Kasumi-1 (cell line): ENCODE measurements around the gene SRD5A3.

Experiments used
- DNase-seq, 2 experiments: peaks; one replicate each; lab custom pipeline; 2025; lab: John Stamatoyannopoulos, UW

Gene SRD5A3

DNA sequence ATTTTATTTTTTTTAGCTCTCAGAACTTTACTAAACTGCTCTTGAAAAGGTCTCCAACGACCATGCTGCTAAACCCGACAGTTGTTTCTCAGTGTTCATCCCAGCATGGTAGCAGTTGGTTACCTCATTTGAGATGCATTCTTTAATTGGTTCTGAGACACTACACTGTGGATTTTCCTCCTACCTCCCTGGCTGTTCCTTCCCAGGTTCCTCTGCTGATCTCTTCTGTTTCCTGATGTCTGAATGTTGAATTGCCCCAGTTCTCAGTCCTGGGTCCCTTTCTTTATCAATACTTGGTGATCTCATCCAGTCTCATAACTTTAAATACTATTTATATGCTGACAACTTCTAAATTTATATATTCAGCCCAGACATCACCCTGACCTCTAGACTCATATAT, 30.7 kb downstream of the SRD5A3 start:
- no peak for DNase-seq

DNA sequence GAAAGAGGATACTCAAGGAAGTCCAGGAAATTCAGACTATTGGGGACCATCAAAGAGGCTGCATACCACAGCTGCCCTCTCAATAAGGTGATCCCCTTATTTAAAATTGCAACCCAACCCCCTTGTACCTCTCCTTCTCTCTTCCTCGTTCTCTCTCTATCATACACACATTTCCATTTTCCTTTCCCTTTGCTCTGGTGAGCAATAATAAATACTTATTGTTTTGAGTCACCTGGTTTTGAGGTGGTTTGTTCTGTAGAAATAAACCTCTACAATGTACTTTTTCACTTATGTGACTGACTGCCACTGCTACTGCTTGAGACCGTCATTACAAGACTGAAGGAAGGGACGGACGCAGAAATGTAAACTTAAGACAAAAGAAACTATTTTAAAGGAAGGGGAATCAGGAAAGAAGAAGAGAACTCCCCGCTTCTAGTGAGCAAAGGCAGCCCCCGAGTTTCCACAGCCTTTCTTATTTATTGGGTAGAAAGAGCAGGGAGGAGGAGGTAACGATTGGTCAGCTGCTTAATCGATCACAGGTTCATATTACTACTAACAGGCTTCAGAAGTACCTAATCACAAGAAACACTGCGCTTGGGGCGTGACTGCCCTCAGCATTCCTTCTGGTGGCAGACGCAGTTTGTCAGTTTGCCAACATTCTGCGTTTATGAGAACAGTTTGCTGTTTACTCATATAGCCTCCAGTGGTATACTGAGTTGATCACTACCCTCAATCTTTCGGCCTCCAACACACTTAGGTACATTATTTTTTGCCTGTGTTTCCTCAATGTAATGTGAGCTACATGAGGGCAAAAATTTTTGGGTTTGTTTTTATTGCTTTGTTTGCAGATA, 32.8 kb downstream of the SRD5A3 start:
- no peak for DNase-seq

DNA sequence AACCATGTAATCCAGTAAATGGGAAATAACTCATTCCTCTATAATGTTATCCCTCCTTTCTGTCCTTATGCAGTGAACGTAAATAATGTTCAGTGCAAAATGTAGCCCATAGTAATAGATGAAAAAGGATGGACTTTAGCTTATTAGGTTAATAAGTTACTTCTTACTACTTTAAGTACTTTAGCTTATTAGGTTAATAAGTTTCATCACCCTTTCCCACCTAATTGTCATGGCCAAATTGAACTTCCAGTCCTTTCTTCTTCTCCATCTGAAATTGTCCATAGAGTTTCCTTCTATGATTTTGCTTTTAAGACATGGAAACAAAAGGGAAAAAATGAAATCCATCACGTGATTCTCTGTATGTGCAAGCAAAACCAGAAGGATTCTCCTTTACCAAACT, 34.5 kb downstream of the SRD5A3 start:
- no peak for DNase-seq

DNA sequence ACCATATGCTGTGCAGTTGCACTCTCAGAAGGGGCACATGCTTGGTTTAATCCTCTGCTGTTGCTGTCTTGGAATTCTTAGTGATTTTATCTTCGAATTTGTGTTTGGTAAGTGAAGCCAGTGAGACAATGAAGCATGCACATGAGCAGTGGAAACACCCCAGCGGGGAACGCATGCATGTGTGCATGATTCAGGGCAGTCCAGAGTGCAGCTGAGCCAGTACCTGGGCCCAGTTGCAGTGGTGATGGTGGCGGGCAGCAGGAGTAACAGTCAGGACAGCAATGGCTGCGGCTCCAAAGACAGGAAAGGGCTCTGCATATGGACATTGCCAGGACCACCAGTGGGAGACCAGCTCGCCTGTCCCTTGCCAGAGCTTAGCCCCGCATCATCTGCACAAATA, 35.5 kb downstream of the SRD5A3 start:
- DNase-seq: no peak

DNA sequence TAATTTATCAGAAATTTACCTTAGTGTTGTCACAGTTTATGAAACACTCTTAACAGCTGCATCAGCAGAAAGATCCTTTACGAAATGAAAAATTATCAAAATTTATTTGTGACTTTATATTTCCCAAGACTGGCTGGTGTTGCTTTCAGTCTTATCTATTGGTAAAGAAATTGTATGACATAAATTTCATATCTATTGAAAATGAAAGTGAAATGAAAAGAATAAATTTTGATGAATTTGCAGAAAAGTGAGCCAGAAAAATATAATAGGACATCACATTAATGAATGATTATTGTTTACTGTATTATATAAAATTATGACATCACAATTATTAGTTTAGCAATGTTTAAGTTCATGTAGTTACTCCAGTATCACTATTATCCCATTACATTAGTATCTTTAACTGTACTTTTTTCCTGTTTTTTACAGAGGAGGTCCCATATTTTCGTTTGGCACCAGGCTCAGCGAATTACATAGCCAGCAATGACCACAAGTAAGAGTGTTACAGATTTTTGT, 36.5 kb downstream of the SRD5A3 start:
- DNase-seq: no peak

DNA sequence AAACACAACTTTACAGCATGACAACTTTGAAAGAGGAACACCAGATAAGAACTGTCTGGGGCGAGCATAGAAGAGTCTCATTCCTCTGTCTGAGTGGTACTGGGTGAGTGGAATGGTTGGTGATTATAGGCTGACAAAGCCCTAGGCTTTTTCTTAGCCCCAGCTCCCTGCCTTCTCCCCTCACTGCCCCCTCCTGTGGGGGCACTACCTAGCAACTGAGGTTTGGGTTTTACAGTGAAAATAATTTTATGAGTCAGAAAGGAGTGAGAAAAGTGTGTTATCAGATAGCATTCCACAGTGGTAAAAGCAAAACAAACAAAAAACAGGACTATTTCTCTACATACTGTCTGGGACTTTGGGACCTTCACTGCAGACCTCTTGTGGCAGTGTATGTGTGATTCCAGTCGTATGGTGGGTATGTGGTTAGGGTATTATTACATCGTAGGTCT, 39.2 kb downstream of the SRD5A3 start:
- no peak for DNase-seq

DNA sequence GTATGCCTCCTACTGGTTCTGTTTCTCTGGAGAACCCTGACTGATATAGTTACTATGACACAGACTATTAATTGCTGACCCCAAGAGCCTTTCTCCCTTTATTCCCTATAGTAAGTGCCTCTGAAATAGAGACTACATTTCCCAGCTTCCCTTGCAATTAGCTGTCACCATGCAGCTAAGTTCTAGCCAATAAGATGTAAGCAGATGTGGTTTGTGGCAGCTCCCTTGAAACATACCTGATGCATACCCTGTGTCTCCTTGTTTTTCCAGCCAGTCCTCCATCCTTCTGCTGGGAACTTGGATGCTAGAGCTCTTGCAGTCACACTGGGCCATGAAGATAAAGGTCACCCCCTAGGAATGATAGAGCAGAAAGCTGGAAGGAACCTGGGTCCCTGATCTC, 40.0 kb downstream of the SRD5A3 start:
- peak; percentile 74 to 87 for DNase-seq

DNA sequence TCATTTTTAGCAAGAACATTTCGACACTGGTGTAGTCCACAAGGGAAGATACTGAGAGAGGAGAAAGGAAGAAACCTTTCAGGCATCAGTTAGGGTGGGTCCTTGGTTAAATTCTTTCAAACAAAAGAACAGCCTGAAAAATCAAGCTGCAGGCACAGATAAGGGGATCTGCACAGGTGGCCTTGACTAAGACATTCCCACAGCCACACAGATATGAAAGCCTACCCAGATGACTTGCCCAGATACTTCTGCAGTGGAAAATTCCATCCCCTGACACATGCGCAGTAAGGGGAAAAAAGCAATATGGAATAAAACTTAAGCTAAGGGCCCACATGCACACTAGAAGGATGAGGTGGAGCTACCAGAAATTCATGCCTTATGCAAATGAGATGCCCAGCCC, 40.8 kb downstream of the SRD5A3 start:
- no peak for DNase-seq

DNA sequence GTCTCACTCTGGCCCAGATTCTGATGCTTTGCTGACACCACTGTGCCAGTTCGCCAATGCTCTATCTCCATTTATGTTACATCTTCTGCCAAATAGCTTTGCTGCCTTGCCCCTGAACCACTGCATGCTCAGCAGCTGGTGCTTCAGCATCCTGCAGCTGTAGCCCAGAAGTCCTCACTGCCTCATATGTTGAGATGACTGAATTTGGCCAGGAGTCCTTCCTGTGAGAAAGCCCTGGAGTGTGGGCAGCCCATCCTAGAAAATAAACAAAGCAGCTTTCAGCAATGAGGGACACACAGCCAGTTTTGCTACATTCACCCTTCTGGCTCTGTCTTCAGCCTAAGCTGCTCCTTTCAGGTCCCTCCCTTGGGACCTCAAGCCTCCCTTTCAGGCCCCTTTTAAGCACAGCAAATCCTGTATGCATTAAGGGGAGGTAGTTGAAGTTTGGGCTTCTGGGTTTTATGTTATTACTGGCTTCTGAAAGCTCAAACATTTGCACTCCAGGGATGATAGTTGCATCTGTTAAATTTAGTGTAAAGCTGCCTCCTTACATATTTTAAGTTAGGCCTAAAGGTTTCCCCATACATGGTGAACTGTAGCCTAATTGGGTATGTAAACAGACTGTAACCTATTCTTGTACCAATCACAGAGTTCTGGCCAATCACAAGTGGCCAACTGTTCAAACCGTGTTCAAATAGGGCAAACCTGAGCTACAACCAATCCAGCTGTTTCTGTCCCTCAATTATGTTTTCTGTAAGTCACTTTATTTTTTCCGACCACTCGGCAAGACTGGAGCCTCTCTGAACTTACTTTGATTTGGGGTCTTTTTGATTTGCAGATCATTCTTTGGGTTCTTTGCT, 47.6 kb downstream of the SRD5A3 start:
- no peak for DNase-seq

DNA sequence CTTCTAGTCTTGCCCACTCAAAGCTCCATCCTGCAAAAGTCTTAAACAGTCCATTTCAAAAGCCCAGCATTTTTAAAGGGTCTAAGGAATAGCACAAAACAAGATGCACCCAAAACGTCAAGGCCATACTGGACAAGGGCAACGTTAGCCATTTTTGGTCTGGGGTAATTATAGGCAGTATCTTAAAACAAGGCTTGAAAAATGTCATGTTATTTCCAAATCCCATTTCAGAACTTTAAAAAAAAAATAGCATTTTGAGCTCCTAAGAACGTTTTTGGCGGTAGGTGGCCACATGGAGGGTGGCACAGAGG, 49.1 kb downstream of the SRD5A3 start:
- no peak for DNase-seq

DNA sequence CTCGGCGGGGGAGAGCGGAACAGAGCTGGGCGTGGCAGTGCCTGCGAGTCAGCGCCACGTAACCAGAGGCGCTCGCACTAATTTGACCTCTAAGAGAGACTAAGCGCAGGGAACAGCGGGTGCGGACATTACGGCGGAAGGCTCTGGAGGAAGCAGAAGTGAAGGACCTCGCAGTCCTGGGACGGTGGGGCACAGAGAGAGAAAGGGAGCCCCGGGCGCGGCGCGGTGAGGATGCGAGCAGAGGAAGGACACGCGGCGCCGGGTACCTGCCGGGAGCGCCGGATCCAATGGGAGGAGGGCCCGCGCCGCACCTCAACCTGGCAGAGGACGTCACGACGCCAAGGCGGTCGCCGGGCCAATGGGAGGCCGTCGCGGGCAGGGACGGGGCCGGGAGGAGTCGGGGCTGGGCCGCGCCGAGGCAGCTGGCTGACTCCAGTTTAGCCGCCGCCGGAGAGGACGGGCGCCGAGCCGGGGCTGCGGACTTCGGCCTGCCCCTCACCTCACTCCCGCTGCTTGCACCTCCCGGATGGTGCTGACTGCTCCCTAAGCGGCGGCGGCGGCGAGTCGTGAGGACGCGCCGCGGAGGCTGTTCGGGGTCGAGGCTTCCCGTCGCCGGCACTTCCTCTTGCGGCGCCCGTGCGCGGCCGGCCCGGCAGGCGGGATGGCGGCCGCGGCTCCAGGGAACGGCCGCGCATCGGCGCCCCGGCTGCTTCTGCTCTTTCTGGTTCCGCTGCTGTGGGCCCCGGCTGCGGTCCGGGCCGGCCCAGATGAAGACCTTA, 49.7 kb downstream of the SRD5A3 start, which contains the start of gene TMEM165:
Gene TMEM165 (plus strand): TSS at position 429 of the 779 bp plus-strand sequence. CDS start 233 bp downstream, at position 662.
- peak; percentile 100 for DNase-seq

DNA sequence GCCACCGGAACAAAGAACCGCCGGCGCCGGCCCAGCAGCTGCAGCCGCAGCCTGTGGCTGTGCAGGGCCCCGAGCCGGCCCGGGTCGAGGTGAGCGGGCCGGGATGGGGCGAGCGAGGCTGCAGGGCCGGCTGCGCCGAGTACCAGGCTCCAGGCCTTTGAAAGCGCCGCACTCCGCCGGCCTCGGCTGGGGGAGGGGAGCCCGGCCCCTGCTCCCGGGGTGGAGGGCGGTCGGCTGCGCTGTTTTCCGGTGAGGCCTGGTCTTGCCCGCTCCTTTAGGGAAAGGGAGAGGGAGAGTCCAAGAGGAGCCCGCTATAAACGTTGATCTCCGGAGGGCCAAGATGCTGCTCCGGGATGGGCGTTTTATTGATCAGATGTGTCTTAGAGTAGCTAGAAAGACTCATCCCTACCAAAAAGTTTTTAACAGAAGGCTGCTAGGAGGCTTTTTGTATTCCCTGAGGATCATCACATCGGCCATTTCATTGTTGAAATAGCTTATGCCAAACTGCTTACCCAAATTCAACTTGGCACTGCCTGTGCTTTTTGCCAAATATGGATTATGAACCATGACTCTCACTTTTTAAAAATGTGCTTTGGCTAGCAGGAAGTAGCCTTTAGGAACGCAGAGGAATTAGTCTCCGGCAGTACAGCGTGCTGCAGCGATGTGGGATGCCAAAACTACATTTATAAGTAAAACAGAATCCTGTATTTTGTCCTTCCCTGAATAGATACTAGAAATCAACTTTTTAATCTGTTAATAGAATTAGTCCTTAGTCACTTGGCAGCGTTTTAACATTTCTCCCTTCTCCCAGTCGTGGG, 50.5 kb downstream of the SRD5A3 start:
- peak; percentile 75 to 85 for DNase-seq

DNA sequence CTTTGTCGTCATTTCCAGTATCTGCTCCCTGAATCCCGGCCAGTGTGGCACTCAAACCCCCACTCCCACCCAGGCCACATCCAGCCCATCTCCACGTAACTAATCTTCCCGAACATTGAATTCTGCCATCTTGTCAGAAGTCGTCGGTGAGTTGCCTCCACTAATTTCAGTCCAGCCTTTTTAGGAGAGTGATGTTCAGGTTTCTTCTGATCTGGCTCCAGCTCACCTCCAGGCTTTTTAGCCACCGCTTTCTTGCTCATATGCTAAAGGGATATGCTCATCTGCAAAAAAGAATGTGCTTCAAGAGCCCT, 51.0 kb downstream of the SRD5A3 start:
- peak; percentile 48 to 90 for DNase-seq

DNA sequence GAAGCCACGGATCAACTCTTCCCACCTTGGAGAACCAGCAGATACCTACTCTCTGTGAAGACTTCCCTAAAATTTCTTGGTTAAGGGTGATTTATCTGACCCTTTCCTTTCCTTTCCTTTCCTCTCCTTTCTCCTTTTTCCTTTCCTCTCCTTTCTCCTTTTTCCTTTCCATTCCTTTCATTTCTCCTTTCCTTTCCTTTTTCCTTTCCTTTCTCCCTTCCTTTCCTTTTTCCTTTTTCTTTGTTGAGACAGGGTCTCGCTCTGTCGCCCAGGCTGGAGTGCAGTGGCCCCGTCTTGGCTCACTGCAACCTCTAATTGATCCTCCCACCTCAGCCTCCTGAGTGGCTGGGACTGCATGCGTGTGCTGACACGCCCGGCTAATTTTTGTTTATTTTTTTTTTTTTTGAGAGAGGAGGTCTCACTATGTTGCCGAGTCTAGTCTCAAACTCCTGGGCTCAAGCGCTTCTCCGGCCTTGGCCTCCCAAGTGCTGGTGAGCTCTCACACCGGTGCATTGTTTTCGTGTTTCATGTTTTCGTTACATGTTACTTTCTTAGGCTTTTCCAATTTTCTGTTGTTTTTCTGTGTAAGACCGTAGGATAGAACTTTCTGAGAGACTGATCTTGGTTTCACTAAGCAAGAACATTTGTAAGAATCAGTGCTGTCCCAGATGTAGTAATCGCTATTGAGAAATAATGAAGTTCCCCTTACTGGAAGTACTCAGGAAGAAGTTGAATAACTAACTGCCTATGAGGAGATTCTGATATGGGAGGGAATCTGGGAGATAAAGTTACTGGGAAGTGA, 51.7 kb downstream of the SRD5A3 start:
- peak; percentile 92 to 95 for DNase-seq

DNA sequence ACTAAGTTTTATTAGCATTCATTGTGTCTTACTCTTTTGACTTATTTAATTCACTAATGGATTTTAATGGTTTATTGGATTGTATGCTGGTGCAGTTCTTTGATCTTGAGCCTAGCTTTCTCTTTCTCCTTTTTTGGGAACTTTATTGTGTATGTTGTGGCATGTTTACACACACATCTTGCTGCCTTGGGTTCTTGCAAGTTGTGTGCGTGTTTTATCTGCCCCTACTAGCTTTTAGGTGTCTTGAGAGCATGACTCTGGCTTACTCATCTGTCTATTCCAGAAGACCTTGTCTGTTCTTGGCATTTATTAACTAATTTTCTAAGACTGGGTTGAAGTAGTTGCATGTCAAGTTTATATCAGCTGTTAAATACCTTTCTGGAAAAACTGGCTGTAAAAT, 52.4 kb downstream of the SRD5A3 start:
- DNase-seq: no peak

DNA sequence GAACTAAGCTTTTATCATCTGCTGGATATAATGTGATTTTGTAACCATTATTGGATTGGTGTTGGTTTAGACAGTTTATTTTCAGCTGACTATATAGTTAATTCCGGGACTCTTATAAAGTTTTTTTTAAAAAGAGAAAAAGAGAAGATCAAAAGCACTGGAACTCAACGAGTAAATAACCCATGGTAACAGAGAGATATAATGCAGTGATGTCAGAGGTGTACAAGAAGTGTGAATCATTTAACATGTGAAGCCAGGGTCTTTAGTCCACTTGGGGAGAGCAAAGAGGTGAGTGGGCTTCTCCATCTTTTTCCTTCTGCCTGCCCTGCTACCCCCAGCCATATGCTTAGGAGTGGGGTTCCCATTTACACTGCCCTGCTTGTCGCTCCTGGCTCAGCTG, 52.9 kb downstream of the SRD5A3 start:
- DNase-seq: peak; percentile 31 to 64

DNA sequence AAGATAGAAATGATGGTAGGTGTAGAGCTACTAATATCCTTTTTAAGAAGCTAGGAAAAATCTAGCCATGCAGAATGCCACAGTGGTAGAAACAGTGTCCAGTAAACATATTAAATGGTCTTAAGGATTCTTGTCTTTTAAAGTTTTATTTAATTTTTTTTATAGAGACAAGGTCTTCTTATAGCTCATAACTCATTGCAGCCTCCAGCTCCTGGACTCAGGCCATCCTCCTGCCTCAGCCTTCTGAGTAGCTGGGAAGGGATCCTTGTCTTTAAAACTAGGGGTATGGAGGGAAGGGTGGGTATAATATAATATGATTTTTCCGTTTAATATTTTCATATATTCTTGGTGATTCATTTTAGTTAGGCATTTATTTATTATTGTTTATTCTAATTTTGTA, 53.5 kb downstream of the SRD5A3 start:
- DNase-seq: peak in 1 of 2 experiments; percentile 57

DNA sequence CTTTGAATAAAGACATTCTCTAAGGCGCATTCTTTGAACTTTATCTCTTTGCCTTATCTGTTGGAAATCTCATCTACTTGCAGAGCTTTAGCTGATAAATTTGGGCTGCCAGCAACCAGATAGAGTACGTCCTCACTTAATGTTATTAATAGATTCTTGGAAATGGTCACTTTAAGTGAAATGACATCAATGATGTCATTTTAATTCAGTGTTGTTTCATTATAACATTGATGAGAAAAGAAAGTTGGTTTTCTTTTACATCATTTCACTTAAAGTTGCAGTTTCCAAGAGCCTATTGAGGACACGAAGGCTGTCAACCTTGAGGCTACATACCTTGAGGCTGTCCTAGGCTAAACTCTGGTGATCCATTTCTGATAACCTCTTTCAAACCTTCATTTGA, 59.0 kb downstream of the SRD5A3 start:
- DNase-seq: no peak

DNA sequence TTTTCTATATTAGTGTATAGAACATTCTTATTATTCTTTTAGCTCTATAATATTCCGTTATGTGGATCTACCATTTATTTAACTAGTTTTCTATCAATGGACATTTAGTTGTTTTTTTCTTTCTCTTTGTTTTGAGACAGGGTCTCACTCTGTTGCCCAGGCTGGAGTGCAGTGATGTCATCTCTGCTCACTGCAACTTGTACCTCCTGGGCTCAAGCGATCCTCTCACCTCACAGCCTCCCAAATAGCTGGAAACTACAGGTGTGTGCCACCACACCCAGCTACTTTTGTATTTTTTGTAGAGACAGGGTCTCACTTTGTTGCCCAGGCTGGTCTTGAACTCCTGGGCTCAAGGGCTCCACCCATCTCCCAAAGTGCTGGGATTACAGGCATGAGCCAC, 60.5 kb downstream of the SRD5A3 start:
- DNase-seq: no peak

DNA sequence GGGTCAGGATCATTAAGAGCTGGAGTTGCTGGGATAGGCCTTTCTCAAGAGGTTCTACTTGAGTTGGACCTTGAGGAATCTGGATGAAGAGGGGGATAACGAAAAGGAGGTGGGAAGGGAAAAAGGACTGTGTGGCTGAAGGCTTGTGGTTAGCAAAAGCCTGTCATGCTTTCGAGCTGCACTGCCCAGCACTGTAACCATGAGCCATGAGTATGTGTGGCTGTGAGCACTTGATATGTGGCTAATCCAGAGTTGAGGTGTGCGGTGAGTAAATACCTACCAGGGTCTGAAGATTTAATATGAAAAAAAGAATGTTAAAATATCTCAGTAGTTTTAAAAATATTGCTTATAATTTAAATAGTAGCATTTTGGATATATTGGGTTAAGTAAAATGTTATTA, 61.1 kb downstream of the SRD5A3 start:
- DNase-seq: no peak

DNA sequence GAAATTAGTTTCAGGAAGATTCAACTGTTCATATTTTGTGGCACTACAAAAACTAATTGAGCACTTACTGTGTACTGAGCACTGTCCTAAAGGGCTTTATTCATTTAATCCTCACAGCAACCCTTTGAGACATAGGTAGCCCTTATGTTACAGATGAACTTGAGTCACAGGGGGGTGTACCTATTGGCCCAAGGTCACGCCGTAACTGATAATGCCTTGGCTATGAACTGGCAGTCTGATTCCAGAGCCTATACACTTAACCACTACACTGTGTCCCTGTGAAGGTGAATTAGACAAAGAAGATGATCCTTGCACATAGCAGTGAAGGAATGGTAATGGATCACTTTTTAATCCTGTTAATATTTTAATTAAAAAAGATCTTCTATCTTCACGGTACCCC, 61.7 kb downstream of the SRD5A3 start:
- no peak for DNase-seq
